GM18526 (cell line): ENCODE results near the gene PTPRC.

ENCODE experiments used
- POLR2A ChIP-seq: IDR thresholded peaks from 3 replicates; pipeline ENCODE4 v1.6.1; 2011; ENCODE audit not compliant: insufficient read length; ENCODE audit errors: extremely low read depth

The PTPRC gene

GRCh38 chr1:198633675-198634121, 5.1 kb upstream of the PTPRC start:
- TF ChIP-seq POLR2A = no peak

GRCh38 chr1:198635964-198636363, 2.9 kb upstream of the PTPRC start:
- no peak for TF ChIP-seq POLR2A

GRCh38 chr1:198636391-198636790, 2.4 kb upstream of the PTPRC start:
- no peak for TF ChIP-seq POLR2A

GRCh38 chr1:198637157-198637556, 1.7 kb upstream of the PTPRC start:
- no peak for TF ChIP-seq POLR2A

- no peak for TF ChIP-seq POLR2A
These were observed 863 bp upstream of the PTPRC start for GRCh38 chr1:198637916-198638437.

GRCh38 chr1:198638441-198638840, 399 bp upstream of the PTPRC start:
- no peak for TF ChIP-seq POLR2A

GRCh38 chr1:198639671-198640143, 867 bp downstream of the PTPRC start:
- no peak for TF ChIP-seq POLR2A

- no peak for TF ChIP-seq POLR2A
These were observed 1.3 kb downstream of the PTPRC start for GRCh38 chr1:198640174-198640573.

GRCh38 chr1:198641501-198641900, 2.7 kb downstream of the PTPRC start:
- TF ChIP-seq POLR2A = no peak

GRCh38 chr1:198641966-198642668, 3.3 kb downstream of the PTPRC start:
- TF ChIP-seq POLR2A = no peak

GRCh38 chr1:198642983-198643382, 4.1 kb downstream of the PTPRC start:
- no peak for TF ChIP-seq POLR2A

GRCh38 chr1:198643808-198644207, 5.0 kb downstream of the PTPRC start:
- no peak for TF ChIP-seq POLR2A

- TF ChIP-seq POLR2A = no peak
These were observed 8.2 kb downstream of the PTPRC start for GRCh38 chr1:198647055-198647454.

GRCh38 chr1:198648592-198648991, 9.8 kb downstream of the PTPRC start:
- TF ChIP-seq POLR2A = no peak

GRCh38 chr1:198649232-198649967, 10.6 kb downstream of the PTPRC start:
- TF ChIP-seq POLR2A = no peak

- TF ChIP-seq POLR2A = no peak
These were observed 11.1 kb downstream of the PTPRC start for GRCh38 chr1:198649968-198650338.
